ENCODE measurements around the gene CLCNKB. TPM values are rescaled to one million over a fixed set of nuclear protein-coding genes. Genes with fewer than 3 reads are reported as not detected.

The CLCNKB gene
- total and polyA plus RNA-seq, 2 experiments from 2014 or later, result 1.3 to 1.9 TPM

GRCh38 chr1:16038620-16038912 is 5.0 kb upstream of the CLCNKB start:
- H2AFZ ChIP-seq, result no peak overlapping the region
- DNase-seq (ENCODE audit: low spot score) (no peak), ATAC-seq (peak; percentile 14; the same call in 1 of the 3 replicates)
- H4K20me1 ChIP-seq (replicated peaks; ENCODE audit: insufficient read depth), result no peaks in the 10 kb centered on the region
- no peaks in the 10 kb centered on the region for H3K4me1 ChIP-seq (ENCODE audit: insufficient read depth)
- no peaks in the 10 kb centered on the region for H3K36me3 Mint-ChIP-seq (ENCODE audit: low read depth)
- H3K27ac Mint-ChIP-seq, result no peak overlapping the region
- H3K4me3 Mint-ChIP-seq, result no peak overlapping the region
- TF ChIP-seq ZNF331 (CRISPR knock-in tag; IDR thresholded peaks at IDR 0.05; ENCODE audit: low read depth) (no peak), CREB1 (CRISPR knock-in tag; IDR thresholded peaks at IDR 0.05; ENCODE audit: low read depth) (no peak), EZH2phosphoT487 (IDR thresholded peaks at IDR 0.05; ENCODE audit: unreplicated experiment) (no peak), EZH2 (IDR thresholded peaks at IDR 0.05; ENCODE audit: low read depth, unreplicated experiment) (no peak), CTCF (conservative IDR thresholded peaks at IDR 0.05; ENCODE audit: low read depth in 2 of 2) (no peak), JUNB (IDR thresholded peaks at IDR 0.05; ENCODE audit: unreplicated experiment) (no peak), ZNF114 (CRISPR knock-in tag; IDR thresholded peaks at IDR 0.05) (no peak), POLR2AphosphoS5 (IDR thresholded peaks at IDR 0.05; ENCODE audit: low read depth) (no peak), NANOG (IDR thresholded peaks at IDR 0.05; ENCODE audit: borderline replicate concordance) (no peak), ZNF462 (CRISPR knock-in tag; IDR thresholded peaks at IDR 0.05) (no peak), STAT1 (IDR thresholded peaks at IDR 0.05; ENCODE audit: unreplicated experiment) (no peak)
- TF ChIP-seq, protein P1, sequence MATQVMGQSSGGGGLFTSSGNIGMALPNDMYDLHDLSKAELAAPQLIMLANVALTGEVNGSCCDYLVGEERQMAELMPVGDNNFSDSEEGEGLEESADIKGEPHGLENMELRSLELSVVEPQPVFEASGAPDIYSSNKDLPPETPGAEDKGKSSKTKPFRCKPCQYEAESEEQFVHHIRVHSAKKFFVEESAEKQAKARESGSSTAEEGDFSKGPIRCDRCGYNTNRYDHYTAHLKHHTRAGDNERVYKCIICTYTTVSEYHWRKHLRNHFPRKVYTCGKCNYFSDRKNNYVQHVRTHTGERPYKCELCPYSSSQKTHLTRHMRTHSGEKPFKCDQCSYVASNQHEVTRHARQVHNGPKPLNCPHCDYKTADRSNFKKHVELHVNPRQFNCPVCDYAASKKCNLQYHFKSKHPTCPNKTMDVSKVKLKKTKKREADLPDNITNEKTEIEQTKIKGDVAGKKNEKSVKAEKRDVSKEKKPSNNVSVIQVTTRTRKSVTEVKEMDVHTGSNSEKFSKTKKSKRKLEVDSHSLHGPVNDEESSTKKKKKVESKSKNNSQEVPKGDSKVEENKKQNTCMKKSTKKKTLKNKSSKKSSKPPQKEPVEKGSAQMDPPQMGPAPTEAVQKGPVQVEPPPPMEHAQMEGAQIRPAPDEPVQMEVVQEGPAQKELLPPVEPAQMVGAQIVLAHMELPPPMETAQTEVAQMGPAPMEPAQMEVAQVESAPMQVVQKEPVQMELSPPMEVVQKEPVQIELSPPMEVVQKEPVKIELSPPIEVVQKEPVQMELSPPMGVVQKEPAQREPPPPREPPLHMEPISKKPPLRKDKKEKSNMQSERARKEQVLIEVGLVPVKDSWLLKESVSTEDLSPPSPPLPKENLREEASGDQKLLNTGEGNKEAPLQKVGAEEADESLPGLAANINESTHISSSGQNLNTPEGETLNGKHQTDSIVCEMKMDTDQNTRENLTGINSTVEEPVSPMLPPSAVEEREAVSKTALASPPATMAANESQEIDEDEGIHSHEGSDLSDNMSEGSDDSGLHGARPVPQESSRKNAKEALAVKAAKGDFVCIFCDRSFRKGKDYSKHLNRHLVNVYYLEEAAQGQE (IDR thresholded peaks at IDR 0.05; ENCODE audit: unreplicated experiment), result no peak
- TF ChIP-seq, protein P2, sequence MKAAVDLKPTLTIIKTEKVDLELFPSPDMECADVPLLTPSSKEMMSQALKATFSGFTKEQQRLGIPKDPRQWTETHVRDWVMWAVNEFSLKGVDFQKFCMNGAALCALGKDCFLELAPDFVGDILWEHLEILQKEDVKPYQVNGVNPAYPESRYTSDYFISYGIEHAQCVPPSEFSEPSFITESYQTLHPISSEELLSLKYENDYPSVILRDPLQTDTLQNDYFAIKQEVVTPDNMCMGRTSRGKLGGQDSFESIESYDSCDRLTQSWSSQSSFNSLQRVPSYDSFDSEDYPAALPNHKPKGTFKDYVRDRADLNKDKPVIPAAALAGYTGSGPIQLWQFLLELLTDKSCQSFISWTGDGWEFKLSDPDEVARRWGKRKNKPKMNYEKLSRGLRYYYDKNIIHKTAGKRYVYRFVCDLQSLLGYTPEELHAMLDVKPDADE (IDR thresholded peaks at IDR 0.05), result no peak
- no peak overlapping the region for H3K4me3 ChIP-seq
- H3K79me2 ChIP-seq (replicated peaks; ENCODE audit: insufficient read depth), result no peaks in the 10 kb centered on the region
- H3K27me3 ChIP-seq (ENCODE audit: insufficient read depth), result no peaks in the 10 kb centered on the region
- H3K9me2 ChIP-seq (ENCODE audit: insufficient read depth), result no peaks in the 10 kb centered on the region
- no peaks in the 10 kb centered on the region for H3F3A ChIP-seq (replicated peaks; ENCODE audit: low read depth)
- H3K4me2 ChIP-seq, result no peak overlapping the region
- H3K36me3 ChIP-seq (ENCODE audit: insufficient read depth), result no peaks in the 10 kb centered on the region
- peaks cover 7% of the 10 kb centered on the region; the same call in 2 of the 3 replicates for H3K4me1 Mint-ChIP-seq
- peaks cover 14% of the 10 kb centered on the region for H3K27me3 Mint-ChIP-seq (ENCODE audit: insufficient read depth, low read depth, poor library complexity)
- H3K27ac ChIP-seq (ENCODE audit: low read depth), result no peak overlapping the region
- H3K9me3 Mint-ChIP-seq, result no peaks in the 10 kb centered on the region
